ENCODE results near the gene NT5M.

Gene NT5M

GRCh38 chr17:17353625-17354484, 50.7 kb downstream of the NT5M start:
- DNase-seq (ENCODE audit: low read depth in 2 of 3, low spot score in 1 of 3) = no peak

GRCh38 chr17:17354560-17355349, 51.6 kb downstream of the NT5M start:
- peak; percentile 61 to 71 (median 68) for DNase-seq (ENCODE audit: low read depth in 2 of 3, low spot score in 1 of 3)

- no peak for DNase-seq (ENCODE audit: low read depth in 2 of 3, low spot score in 1 of 3)
Measured at GRCh38 chr17:17355426-17355825, 52.3 kb downstream of the NT5M start.

- peak; percentile 49 to 70 (median 54) for DNase-seq (ENCODE audit: low read depth in 2 of 3, low spot score in 1 of 3)
Measured at GRCh38 chr17:17356149-17356930, 53.2 kb downstream of the NT5M start.

- no peak for DNase-seq (ENCODE audit: low read depth in 2 of 3, low spot score in 1 of 3)
Measured at GRCh38 chr17:17356931-17357270, 53.7 kb downstream of the NT5M start.

DNA sequence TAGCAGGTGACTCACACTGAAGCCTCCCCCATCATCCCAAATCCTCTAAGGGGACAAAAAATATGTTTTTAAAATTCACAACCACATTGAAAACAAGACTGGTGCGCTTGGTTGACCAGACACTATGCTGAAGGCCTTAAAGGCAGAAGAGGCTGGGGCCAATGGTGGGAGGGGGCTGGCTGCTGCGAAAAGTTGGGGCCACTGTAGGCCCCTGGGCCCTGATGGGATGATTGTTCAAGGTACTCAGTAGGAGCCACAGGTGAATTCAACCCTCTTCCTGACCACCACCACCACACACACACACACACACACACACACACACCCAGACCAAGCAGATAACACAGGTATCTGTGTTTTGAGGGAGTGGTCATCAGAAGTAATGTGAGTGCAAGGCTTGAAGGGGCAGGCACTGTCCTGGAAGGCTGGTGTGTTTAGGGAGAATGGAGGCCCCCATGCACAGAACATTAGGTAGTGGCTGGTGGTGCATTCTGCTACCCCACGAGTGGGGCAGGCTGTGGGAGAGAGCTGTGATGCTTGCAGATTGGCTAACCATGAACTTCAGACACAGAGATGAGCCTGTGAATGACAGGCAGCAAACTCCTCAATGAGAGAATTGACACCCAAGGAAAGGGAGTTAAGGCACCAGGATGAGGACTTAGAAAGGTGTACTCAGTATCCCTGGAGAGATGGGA, 55.0 kb downstream of the NT5M start:
- no peak for DNase-seq (ENCODE audit: low read depth in 2 of 3, low spot score in 1 of 3)

GRCh38 chr17:17358866-17359265, 55.7 kb downstream of the NT5M start:
- no peak for DNase-seq (ENCODE audit: low read depth in 2 of 3, low spot score in 1 of 3)

DNA sequence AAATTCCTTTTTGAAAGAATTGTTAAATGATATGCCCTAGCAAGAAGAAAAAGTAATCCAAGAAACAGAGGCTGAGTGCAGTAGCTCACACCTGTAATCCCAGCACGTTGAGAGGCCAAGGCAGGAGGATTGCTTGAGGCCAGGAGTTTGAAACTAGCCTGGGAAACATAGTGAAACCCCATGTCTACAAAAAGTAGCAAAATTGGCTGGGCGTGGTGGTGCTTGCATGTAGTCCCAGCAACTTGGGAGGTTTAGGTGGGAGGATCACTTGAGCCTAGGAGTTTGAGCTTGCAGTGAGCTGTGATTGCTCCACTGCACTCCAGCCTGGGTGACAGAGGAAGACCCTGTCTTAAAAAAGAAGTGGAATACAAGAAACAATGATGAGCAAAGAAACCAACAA, 56.1 kb downstream of the NT5M start:
- no peak for DNase-seq (ENCODE audit: low read depth in 2 of 3, low spot score in 1 of 3)

GRCh38 chr17:17360087-17360730, 57.0 kb downstream of the NT5M start:
- no peak for DNase-seq (ENCODE audit: low read depth in 2 of 3, low spot score in 1 of 3)

DNA sequence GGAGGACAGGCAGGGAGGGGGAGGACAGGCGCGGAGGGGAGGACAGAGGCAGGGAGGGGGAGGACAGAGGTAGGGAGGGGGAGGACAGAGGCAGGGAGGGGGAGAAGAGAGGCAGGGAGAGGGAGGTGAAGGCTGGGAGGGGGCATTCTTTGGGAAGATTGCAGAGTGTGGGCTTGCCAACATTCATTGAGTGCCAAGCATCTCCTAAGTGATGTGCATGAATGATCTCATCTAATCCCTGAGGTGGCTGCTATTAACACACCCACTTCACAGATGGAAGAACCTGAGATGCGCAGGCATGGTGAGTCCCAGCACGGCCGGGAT, 58.3 kb downstream of the NT5M start:
- DNase-seq (ENCODE audit: low read depth in 2 of 3, low spot score in 1 of 3) = no peak

- DNase-seq (ENCODE audit: low read depth in 2 of 3, low spot score in 1 of 3) = no peak
Measured at GRCh38 chr17:17361867-17362539, 58.8 kb downstream of the NT5M start.

GRCh38 chr17:17362540-17362930, 59.4 kb downstream of the NT5M start:
- no peak for DNase-seq (ENCODE audit: low read depth in 2 of 3, low spot score in 1 of 3)

DNA sequence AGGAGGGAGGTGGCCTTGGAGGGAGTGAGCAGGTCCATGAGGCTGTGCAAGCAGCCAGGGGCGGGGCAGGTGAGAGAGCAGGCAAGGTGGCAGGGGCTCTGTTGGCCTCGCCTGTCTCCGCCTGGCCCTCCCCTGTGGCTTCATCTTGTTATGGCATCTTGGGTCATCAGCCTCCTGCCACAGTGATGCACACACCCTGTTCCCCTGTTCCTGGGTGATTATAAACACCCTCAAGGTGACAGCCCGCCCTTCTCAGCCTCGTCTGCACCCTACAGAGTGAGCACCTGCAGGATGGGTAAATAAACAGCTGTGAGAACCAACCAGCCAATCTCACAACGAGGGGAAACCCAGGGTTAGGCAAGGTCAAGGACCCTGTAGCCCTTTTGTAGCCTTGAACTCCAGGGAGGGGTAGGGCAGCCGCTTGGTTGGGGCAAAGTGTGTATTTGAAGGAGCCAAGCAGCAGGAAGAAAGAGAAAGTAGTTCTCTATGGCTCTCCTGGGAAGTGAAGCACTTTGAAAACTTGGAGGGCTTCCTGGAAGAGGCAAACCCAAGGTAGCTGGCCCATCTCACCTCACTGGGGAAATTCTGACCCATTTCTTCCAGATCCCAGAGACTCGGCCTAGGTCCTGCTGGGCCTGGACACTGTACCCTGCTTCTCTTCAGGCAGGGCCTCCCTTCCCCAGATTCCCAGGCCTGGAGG, 60.6 kb downstream of the NT5M start:
- DNase-seq (ENCODE audit: low read depth in 2 of 3, low spot score in 1 of 3) = no peak

- no peak for DNase-seq (ENCODE audit: low read depth in 2 of 3, low spot score in 1 of 3)
Measured at GRCh38 chr17:17364338-17364667, 61.1 kb downstream of the NT5M start.

DNA sequence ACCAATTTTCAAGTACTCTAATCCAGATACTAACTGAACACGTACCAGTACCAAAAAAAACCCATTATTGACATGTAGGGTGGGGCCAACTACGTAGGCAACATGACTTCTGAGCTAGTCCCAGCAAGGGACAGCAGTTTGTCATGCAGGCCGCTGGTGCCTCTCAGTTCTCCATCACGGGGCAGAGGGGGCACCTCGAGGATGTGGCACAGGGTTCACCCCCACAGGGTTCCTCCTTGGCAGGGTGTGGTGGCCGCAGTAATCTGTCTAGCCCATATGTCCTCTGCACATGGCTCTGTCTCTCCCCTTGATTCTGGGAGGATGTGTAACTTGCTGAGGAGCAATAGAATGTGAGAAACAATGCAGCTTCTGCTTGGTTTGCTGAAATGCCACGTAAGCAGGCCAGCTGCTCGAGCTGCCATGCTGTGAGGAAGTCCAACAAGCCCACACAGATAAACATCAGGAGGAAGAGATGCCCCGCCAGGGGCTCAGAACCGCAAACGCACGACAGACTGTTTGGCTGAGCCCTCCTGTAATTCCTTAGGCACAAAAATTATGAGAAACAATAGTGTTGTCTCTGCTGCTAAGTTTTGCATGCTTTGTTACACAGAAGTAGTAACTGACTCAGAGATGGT, 62.4 kb downstream of the NT5M start:
- DNase-seq (ENCODE audit: low read depth in 2 of 3, low spot score in 1 of 3) = no peak

GRCh38 chr17:17366235-17366634, 63.1 kb downstream of the NT5M start:
- no peak for DNase-seq (ENCODE audit: low read depth in 2 of 3, low spot score in 1 of 3)

DNA sequence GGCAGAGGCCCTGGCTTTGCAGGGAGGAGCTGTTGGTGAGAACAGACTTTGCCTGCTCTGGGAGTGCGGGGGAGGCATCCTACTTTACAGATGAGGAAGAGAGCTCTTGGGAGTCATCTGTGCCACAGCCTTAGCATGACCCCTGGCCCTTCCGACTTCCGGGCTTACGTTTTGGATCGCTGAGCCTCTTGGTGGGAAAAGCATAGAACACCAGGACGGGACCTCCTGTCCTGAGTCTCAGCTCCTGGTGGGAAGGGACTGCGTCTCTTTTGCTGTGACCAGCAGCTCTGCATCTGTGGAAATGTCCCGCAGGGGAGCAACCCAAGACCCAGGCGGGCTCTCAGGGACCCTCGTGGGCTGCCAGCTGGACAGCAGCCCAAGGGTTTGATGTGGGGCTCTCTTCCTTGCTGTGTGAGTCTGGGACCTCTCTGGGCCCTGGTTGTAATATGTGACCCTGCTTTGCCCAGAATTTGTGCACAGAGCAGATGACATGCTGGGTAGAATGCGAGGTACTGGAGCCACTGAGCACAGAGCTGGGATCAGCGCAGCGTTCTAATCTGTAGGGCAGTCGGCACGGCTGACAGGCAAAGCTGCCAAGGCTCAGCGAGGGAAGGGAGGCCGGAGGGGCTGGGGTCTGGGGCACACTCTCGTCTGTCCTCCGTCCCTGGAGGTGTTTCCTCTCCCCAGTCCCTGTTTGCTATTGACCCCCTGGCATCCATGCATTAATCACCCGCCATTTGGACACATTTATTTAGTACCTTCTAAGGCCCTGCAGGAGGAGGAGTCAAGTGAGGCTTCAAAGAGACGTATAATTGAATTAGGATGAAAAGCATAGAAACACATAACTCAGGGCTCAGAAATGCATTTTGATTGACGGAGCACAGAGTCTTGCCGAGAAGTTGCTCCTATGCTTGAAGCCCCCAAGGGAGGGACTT, 64.0 kb downstream of the NT5M start:
- no peak for DNase-seq (ENCODE audit: low read depth in 2 of 3, low spot score in 1 of 3)

DNA sequence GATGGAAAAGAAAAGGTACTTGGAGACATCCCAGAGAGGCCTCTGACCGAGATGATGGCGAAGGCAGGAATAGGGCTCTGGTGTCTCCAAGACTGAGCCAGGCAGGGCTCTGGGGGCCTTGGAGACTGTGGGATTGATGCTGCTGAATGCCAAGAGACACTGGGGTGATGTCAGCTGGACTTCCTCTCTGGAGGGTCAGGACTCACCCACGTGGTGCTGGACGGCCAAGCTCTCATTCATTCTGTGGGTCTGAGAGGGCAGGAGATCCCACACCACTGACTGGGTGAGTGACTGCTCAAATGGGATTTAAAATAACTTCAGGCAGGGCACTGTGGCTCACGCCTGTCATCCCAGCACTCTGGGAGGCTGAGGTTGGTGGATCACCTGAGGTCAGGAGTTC, 64.8 kb downstream of the NT5M start:
- DNase-seq (ENCODE audit: low read depth in 2 of 3, low spot score in 1 of 3) = no peak
